VCaP (cell line): ENCODE data around the gene NEK8.

Source experiments
- H3K27ac ChIP-seq: fragments of 450-650 bp; 2 replicates; pipeline ENCODE4 v1.5.1; 2017
- TF ChIP-seq, protein P1 (sequence below): fragments of 450-650 bp; conservative IDR thresholded peaks from 2 replicates; pipeline ENCODE4 v1.5.1; 2017; ENCODE audit warnings: mild to moderate bottlenecking, moderate library complexity

The NEK8 gene

DNA sequence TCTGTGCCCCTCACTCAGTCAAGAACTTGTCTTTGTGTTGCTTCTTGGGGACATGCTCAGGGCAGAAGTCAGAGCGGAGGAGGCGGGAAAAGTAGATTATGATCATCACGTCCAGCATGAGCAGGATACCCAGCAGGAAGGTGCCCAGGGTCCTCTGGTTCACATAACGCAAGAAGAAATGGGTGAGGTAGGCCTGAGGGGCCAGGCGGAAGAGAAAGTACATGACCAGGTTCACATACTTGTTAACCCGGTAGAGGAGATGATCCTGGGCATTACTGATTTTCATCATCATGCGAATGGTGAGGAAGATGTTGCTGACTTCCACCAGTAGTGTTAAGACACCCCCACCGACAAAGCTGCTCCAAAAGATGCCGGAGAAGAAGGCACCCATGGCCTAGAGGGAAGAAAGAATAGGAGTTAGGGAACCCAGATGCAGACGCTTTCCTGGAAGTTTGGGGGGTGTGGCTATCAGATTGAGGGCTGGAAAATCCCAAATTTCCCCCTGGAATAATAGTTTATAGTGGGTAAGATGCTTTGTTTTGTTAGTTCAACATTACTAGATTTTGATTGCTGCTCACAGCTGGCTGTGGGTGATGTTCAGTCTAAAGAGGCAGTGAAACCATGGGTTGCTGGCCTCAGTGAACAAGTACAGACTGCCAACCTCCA, 4.0 kb upstream of the NEK8 start:
- TF ChIP-seq, protein P1, sequence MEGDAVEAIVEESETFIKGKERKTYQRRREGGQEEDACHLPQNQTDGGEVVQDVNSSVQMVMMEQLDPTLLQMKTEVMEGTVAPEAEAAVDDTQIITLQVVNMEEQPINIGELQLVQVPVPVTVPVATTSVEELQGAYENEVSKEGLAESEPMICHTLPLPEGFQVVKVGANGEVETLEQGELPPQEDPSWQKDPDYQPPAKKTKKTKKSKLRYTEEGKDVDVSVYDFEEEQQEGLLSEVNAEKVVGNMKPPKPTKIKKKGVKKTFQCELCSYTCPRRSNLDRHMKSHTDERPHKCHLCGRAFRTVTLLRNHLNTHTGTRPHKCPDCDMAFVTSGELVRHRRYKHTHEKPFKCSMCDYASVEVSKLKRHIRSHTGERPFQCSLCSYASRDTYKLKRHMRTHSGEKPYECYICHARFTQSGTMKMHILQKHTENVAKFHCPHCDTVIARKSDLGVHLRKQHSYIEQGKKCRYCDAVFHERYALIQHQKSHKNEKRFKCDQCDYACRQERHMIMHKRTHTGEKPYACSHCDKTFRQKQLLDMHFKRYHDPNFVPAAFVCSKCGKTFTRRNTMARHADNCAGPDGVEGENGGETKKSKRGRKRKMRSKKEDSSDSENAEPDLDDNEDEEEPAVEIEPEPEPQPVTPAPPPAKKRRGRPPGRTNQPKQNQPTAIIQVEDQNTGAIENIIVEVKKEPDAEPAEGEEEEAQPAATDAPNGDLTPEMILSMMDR, result no peak
- peak overlapping the region; percentile 100 for H3K27ac ChIP-seq

DNA sequence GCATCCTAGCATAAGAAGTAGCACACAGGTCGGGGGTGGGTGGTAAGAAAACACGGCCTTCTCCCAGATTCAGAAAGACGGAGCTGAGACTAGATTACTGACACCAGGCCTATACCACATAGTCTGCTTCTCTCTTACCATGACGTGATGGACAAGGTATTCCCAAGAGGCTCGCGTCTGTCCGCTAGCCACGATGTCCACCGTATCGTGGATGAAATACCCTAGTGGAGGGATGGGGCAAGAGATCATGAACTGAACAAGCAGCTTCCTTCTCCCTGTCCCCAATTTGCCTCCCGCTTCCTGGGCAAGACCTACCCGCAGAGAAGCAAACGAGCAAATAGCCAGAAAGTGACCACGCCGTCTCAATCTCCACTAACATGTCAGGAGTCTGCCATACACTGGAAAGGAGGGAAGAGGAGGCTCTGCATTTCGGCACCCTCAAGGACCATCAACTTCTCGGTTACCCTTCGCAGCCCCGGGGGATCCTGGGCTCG, 3.4 kb upstream of the NEK8 start:
- peak overlapping the region; percentile 100 for H3K27ac ChIP-seq
- TF ChIP-seq, protein P1, result peak; percentile 32

DNA sequence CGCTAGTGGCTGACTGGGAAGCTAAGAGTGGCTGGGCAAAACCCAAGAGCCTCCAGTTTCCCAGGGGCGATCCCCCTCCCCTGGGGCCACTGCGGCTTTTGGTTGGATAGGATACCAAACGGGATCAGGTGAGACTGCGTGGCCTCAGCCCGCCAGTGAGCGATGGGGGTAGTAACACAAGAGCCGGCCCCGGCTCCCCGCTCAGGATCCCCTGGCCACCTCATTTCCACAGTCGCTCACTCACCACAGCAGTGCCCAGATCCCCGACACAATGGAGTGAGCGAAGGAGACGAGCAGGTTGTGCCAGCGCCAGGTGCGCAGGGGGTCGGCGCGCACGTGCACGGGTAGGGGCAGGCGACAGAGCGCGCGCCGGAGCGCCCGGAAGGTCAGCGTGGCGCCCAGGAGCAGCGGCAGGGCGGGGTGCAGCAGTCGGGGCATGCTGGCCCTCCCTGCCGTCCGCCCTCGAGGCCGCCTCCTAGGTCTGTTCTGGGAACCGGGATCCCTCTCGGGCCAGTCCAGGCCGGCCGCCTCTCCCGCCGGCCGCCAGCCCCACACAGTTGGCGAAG, 2.8 kb upstream of the NEK8 start:
- H3K27ac ChIP-seq, result peak overlapping the region; percentile 100
- TF ChIP-seq, protein P1, result no peak

DNA sequence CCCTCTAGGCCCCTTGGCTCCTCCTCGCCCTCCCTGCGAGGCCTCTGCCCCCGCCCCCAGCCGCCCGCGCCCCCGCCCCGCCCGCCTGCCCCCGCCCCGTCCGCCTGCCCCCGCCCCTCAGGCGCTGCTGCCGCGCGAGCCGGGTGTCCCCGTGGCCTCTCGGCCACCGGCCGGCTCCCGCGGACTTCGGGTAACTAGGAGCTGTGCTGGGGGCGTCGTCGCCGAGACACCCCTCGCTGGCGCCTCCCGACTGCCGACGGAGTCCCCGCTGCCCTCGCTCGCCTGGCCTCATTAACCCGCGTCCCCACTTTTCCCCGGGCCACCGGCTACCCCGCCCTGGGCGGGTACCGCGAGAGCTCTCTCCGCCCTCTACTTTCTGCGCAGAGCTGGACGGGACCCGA, 2.4 kb upstream of the NEK8 start, which contains the start of gene TLCD1:
Gene TLCD1, minus strand, starts transcription at position 8 of the 401 bp plus-strand sequence. CDS start 136 bp downstream, outside the sequence.
- TF ChIP-seq, protein P1, result no peak
- H3K27ac ChIP-seq, result peak within 1 kb of the TSS; percentile 100

DNA sequence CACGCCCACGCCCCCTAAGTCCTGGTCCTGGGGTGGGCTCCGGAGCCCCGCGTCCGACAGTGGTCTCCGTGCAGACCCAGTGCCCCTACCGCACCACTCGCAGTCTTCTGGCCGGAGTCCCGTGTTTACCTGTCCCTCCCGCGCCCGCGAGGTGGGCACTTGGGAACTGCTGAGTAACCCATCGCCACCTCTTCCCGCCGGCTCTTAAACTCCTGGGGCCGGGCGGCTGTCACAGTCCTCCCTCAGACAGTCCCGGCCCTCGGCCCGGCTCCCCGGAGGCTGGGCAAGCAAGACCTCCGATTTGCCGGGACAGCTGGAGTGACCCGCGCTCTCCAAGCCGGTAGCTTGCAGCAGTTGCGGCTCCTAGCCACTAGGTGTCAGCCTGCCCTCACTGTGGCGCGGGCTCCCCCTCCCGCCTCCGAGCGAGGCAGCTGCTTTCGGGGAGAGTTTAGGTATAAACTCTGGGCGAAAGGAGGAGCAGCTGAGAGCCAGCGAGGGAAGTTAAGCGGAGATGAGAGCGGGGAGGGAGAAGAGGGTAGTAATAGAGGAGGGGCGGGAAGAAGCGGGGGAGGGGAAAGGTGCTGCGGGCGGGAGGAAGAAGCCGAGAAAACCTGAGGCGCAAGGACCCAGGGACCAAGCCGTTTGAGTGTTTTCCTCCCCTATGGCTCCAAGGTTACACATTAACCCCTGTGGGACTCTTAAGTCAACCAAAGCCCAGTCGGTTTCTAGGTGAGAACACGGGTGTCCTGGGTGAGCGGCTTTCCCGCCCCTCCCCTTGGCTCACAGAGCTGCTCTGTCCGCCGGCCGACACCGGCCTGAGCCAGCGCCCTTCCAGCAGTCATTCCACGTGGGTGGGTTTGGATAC, 1.7 kb upstream of the NEK8 start:
- TF ChIP-seq, protein P1, result peak; percentile 100
- peak overlapping the region; percentile 100 for H3K27ac ChIP-seq

DNA sequence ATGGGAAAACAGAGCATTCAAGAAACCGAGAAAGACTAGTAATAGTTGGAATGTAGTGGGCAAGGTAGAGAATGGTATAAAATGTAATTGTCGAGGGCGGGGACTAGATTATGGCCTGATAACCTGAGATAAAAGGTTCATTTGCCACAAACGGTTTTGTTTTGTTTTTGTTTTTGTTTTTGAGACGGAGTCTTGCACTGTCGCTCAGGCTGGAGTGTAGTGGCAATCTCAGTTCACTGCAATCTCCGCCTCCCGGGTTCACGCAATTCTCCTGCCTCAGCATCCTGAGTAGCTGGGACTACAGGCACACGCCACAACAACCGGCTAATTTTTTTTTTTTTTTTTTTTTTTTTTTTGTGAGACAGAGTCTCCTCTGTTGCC, 1.4 kb downstream of the NEK8 start:
- peak overlapping the region; percentile 100 for H3K27ac ChIP-seq
- TF ChIP-seq, protein P1, result no peak

DNA sequence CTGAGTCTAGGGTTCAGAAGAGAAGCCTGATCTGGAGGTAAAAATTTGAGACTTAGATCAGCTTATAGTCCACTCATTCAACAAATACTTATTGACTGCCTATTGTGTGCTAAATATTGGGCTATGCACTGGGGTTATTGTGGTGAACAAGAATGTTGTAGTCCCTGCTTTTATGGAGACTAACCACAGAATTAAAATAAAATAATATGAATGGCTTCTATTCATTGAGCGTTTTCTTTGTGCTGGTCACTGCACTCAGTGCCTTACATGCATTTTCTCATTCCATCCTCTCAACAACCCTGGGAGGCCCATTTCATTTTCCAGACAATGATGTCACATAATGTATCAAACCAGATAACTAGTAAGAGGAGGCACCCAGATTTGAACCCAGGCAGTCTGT, 4.8 kb downstream of the NEK8 start:
- TF ChIP-seq, protein P1, result no peak
- no peak overlapping the region for H3K27ac ChIP-seq
